HG03025 (cell line): ENCODE data around the gene UNC5A.

Experiments
- ATAC-seq: cut with Tn5 transposase; IDR thresholded peaks from one replicate; pipeline ENCODE4 v1.9.1; 2021; ENCODE audit warnings: mild to moderate bottlenecking, moderate library complexity; ENCODE audit not compliant: unreplicated experiment, low FRiP score

Gene UNC5A

GRCh38 chr5:176818391-176819098 lies 8.2 kb downstream of the UNC5A start:
- no peak for ATAC-seq

- ATAC-seq: no peak
These were observed 9.1 kb downstream of the UNC5A start for GRCh38 chr5:176819476-176819875.

GRCh38 chr5:176820937-176821336 lies 10.6 kb downstream of the UNC5A start:
- ATAC-seq: no peak

DNA sequence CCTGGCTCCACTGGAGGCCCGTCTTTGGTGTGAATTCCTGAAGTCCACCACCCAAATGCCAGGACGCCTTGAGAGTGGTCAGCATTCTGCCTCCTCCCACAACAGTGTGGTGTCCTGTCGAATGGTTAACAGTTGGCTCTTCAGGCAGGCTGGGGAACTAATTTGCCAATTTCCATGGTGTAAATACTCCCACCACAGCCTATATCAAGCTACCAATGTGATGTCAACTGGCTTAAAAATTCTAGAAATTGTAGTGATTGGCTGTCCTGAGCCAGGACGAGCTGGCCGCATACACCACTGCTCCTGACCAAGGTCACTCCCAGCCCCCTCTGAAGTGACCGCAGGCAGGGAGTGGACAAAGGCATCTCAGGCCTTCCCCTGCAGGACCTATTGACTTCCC lies 11.1 kb downstream of the UNC5A start:
- ATAC-seq: no peak

GRCh38 chr5:176822041-176822792 lies 11.9 kb downstream of the UNC5A start:
- no peak for ATAC-seq

DNA sequence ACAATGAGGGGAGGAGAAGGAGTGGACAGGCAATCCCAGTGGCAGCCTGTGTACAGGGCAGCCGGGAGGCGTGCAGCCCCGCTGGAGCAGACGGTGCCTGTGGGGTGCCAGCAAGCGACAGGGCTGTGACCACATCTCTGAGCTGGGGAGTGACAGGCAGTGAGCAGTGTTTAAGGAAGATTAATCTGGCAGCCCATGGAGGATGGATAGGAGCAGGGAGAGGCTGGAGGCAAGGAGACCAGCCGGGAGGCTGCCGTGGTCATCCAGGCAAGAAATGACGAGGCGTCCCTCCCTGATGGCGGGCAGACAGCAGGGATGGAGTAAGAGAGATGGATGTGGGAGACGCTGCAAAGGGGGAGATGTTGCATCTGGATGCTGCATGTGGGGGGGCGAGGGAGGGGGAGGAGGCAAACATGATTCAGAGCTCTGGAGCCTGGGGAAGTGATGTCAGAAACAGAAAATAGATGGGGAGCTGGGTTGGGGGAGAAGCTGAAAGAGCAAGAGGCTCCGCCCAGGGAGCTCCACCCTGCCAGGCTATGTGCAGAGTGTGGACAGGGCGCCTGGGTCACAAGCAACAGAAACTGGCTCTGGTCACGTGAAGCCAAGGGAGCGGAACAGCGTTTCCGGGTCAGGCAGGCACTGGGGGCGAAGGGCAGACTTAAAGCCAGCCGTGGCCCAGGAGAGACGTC lies 12.6 kb downstream of the UNC5A start:
- ATAC-seq: no peak

- no peak for ATAC-seq
These were observed 13.6 kb downstream of the UNC5A start for GRCh38 chr5:176823869-176824412.

- ATAC-seq: no peak
These were observed 14.2 kb downstream of the UNC5A start for GRCh38 chr5:176824604-176825003.

DNA sequence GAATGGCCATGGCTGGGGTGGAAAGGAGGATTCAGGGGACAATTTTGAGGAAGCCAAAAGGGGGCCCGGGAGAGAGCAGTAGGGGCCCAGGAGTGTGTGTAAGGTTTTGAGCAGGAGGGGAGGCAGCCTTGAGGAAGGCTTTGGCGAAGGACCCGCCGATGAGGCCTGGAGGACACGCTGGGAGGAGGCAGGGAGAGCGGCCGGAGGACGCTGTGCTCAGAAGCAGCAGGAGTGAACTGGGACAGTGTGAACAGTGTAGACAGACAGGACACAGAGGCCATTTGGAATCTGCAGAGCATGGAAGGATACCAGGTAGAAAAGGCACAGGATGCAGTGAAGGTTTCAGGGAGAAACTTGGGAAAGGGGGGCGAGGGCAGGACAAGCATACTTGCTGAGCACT lies 14.9 kb downstream of the UNC5A start:
- ATAC-seq: no peak

- ATAC-seq: no peak
These were observed 15.6 kb downstream of the UNC5A start for GRCh38 chr5:176825957-176826356.

DNA sequence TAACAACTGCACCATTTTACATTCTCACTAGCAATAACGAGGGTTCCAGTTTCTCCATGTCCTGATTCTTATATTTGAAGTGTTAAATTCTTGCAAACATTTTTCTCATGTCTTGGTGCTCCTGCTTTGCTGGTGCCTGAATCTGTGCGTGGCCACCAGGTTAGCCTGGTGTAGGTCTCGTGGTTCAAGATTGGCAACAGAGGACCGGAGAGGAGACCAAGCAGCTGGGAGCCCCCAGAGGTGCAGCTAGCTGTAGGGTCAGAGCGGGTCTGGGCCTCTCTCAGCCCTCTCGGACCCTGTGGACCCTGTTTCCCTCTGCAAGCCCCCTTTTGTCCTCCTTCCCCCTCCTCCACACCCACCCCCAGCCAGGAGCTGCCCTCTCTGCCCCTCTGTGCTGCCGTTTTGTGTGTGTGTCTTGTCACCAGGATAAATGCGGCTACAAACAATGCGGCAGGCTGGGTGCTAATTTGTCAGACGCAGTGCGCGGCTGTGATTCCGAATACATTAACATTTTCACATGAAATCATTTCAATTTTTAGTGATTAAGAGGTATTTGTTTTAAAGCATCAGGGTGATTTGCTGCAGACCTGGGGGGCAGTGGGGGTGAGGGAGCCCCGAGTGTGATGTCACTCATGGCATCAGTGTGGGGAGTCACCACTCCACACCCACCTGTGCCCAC lies 17.5 kb downstream of the UNC5A start:
- ATAC-seq: no peak

DNA sequence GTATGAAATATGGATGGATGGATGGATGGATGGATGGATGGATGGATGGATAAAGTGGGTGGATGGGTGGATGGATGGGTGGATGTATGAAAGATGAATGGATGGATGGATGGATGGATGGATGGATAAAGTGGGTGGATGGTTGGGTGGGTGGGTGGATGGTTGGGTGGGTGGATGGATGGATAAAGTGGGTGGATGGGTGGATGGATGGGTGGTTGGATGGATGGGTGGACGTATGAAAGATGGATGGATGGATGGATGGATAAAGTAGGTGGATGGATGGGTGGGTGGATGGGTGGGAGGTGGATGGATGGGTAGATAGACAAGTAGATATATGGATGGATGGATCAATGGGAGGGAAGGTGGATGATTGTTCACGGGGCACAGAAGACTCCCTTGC lies 19.0 kb downstream of the UNC5A start:
- no peak for ATAC-seq

GRCh38 chr5:176830422-176830994 lies 20.1 kb downstream of the UNC5A start:
- ATAC-seq: no peak

DNA sequence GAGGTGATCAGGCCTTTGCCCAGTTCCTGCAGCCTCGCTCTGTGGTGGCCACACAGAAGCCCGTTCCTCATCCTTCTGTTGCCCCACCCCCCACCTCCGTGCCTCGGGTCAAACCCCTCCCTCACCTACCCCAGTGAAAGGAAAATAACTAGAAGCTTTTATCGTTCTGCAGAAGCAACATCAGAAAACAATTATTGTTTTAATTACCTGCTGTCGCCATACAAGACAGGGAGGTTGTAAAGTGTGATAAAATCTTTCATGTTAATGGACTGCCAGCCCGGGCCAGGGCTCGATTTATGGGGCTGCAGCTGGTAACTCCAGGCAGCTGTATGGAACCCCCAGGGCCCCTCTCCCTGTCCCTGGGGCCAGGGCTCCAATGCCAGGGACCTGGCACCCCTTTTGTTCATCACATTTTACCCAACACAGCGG lies 20.6 kb downstream of the UNC5A start:
- no peak for ATAC-seq

DNA sequence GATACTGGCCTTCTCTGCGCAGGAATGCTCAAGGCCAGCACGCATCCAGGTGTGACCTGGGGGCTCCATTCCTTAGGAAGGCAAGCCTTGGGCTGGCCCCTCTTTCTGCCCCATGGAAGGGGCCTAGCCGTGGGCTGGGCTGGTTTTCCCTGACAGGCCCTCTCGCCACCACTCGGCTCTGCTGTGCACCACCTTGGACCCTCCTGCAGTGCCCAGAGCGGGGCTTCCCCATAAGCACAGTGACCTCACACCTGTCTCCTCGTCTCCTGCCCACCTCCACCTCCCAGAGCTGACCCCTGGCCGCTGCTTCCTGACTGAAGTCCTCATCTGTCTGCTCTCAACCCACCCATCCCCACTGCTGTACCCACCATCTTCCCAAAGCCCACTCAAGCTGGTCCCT lies 21.1 kb downstream of the UNC5A start:
- ATAC-seq: no peak

DNA sequence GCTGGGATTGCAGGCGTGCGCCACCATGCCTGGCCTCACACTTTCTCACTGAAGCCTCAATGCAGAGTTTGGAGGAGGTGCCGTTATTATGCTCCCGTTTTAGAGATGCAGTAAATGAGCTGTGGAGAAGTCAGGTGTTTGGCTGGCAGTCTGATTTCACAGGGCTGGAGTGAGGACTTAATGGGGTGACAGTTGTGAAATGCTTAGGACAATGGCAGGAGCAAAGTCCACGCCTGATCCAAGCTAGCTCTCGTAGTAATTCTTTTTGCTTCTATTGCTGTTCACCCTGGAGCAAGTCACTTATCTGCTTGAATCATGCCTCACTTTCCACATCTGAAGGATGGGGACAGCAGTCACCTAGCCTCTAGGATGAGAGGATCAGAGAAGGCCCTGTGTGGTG lies 21.8 kb downstream of the UNC5A start:
- no peak for ATAC-seq

DNA sequence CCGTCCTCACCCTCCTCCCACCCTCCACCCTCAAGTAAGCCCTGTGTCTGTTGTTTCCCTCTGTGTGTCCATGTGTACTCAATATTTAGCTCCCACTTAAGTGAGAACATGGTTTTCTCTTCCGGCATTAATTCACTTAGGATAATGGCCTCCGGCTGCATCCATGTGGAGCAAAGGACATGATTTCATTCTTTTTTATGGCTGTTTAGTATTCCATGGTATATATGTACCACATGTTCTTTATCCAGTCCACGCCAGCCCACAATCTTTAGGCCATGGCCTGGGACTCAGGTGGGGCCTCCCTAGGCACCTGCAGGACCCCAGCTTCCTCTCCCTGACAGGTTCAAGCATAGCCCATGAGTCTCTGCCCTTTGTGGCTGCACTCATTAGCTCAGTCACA lies 22.9 kb downstream of the UNC5A start:
- no peak for ATAC-seq

GRCh38 chr5:176835918-176836317 lies 25.6 kb downstream of the UNC5A start:
- ATAC-seq: no peak

GRCh38 chr5:176836811-176837706 lies 26.7 kb downstream of the UNC5A start:
- ATAC-seq: no peak
